Measurements from ENCODE around the gene NAV3. TPM values are rescaled to one million over a fixed set of nuclear protein-coding genes. Genes with fewer than 3 reads are reported as not detected.

Gene NAV3
- total RNA-seq, 1 donor from 2014 or later, result 11.4 TPM

GRCh38 chr12:77915071-77915600 lies 84.4 kb downstream of the NAV3 start:
- Histone ChIP-seq H3F3A (ENCODE audit: low read depth) (no peaks in the 10 kb centered on the region), H3K9me3 (ENCODE audit: low read depth) (no peaks in the 10 kb centered on the region)

GRCh38 chr12:77916276-77916675 lies 85.6 kb downstream of the NAV3 start:
- Mint-ChIP-seq H3K36me3 (no peaks in the 10 kb centered on the region), H3K27me3 (ENCODE audit: insufficient read depth, low read depth) (no peaks in the 10 kb centered on the region), H3K27ac (no peak overlapping the region), H3K4me3 (no peak overlapping the region), H3K9me3 (no peaks in the 10 kb centered on the region), H3K4me1 (peaks cover 14% of the 10 kb centered on the region)
- Histone ChIP-seq H4K20me1 (ENCODE audit: low read depth) (no peaks in the 10 kb centered on the region), H3K27me3 (no peaks in the 10 kb centered on the region), H3K36me3 (no peaks in the 10 kb centered on the region), H3K9me3 (ENCODE audit: low read depth) (no peaks in the 10 kb centered on the region), H3K27ac (no peak overlapping the region), H3K4me2 (peak overlapping the region; percentile 29), H3K9ac (no peak overlapping the region), H3K79me2 (ENCODE audit: low read depth) (no peaks in the 10 kb centered on the region), H2AFZ (replicated peaks) (no peak overlapping the region), H3F3A (ENCODE audit: low read depth) (no peaks in the 10 kb centered on the region), H3K4me3 (no peak overlapping the region), H3K4me1 (peaks cover 10% of the 10 kb centered on the region)
- no peak for TF ChIP-seq EZH2 (IDR thresholded peaks at IDR 0.05)
- TF ChIP-seq EZH2phosphoT487 (IDR thresholded peaks at IDR 0.05), result no peak
- TF ChIP-seq, protein P1, sequence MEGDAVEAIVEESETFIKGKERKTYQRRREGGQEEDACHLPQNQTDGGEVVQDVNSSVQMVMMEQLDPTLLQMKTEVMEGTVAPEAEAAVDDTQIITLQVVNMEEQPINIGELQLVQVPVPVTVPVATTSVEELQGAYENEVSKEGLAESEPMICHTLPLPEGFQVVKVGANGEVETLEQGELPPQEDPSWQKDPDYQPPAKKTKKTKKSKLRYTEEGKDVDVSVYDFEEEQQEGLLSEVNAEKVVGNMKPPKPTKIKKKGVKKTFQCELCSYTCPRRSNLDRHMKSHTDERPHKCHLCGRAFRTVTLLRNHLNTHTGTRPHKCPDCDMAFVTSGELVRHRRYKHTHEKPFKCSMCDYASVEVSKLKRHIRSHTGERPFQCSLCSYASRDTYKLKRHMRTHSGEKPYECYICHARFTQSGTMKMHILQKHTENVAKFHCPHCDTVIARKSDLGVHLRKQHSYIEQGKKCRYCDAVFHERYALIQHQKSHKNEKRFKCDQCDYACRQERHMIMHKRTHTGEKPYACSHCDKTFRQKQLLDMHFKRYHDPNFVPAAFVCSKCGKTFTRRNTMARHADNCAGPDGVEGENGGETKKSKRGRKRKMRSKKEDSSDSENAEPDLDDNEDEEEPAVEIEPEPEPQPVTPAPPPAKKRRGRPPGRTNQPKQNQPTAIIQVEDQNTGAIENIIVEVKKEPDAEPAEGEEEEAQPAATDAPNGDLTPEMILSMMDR (IDR thresholded peaks at IDR 0.05), result no peak
- DNase-seq (ENCODE audit: low spot score), result peak; percentile 5

More at GRCh38 chr12:77915071-77915600, 84.4 kb downstream of the NAV3 start:
- no peak overlapping the region for H3K9ac ChIP-seq
- H3K4me1 ChIP-seq, result peaks cover 10% of the 10 kb centered on the region
- no peaks in the 10 kb centered on the region for H3K79me2 ChIP-seq (ENCODE audit: low read depth)
- no peak overlapping the region for H3K27ac ChIP-seq
- no peak overlapping the region for H3K4me2 ChIP-seq
- Mint-ChIP-seq H3K36me3 (no peaks in the 10 kb centered on the region), H3K27ac (no peak overlapping the region), H3K4me1 (peaks cover 14% of the 10 kb centered on the region), H3K27me3 (ENCODE audit: insufficient read depth, low read depth) (no peaks in the 10 kb centered on the region), H3K4me3 (no peak overlapping the region), H3K9me3 (no peaks in the 10 kb centered on the region)
- no peaks in the 10 kb centered on the region for H3K36me3 ChIP-seq
- H2AFZ ChIP-seq (replicated peaks), result no peak overlapping the region
- TF ChIP-seq EZH2phosphoT487 (IDR thresholded peaks at IDR 0.05) (no peak), EZH2 (IDR thresholded peaks at IDR 0.05) (no peak)
- TF ChIP-seq, protein P1 (IDR thresholded peaks at IDR 0.05), result no peak
- H3K27me3 ChIP-seq, result no peaks in the 10 kb centered on the region
- H3K4me3 ChIP-seq, result no peak overlapping the region
- no peaks in the 10 kb centered on the region for H4K20me1 ChIP-seq (ENCODE audit: low read depth)
- DNase-seq (ENCODE audit: low spot score), result no peak

GRCh38 chr12:77918046-77918445 lies 87.4 kb downstream of the NAV3 start:
- Mint-ChIP-seq H3K27me3 (ENCODE audit: insufficient read depth, low read depth) (no peaks in the 10 kb centered on the region), H3K27ac (no peak overlapping the region), H3K4me1 (peaks cover 14% of the 10 kb centered on the region), H3K4me3 (no peak overlapping the region), H3K9me3 (no peaks in the 10 kb centered on the region), H3K36me3 (no peaks in the 10 kb centered on the region)
- H3K4me1 ChIP-seq, result peaks cover 10% of the 10 kb centered on the region
- H3F3A ChIP-seq (ENCODE audit: low read depth), result no peaks in the 10 kb centered on the region
- no peaks in the 10 kb centered on the region for H4K20me1 ChIP-seq (ENCODE audit: low read depth)
- no peaks in the 10 kb centered on the region for H3K9me3 ChIP-seq (ENCODE audit: low read depth)
- no peak overlapping the region for H2AFZ ChIP-seq (replicated peaks)
- DNase-seq (ENCODE audit: low spot score), result no peak
- TF ChIP-seq, protein P1 (IDR thresholded peaks at IDR 0.05), result no peak
- TF ChIP-seq EZH2phosphoT487 (IDR thresholded peaks at IDR 0.05) (no peak), EZH2 (IDR thresholded peaks at IDR 0.05) (no peak)
- H3K36me3 ChIP-seq, result no peaks in the 10 kb centered on the region
- no peak overlapping the region for H3K27ac ChIP-seq
- H3K4me2 ChIP-seq, result no peak overlapping the region
- H3K79me2 ChIP-seq (ENCODE audit: low read depth), result no peaks in the 10 kb centered on the region
- H3K27me3 ChIP-seq, result no peaks in the 10 kb centered on the region
- H3K9ac ChIP-seq, result no peak overlapping the region
- H3K4me3 ChIP-seq, result no peak overlapping the region

All from neural progenitor cell (in vitro differentiated cells).